HuH-7.5 (cell line): ENCODE results near the gene PAPSS2.

Experiments used
- DNase-seq: peaks from one replicate; pipeline ENCODE4 v3.0.0; 2011; ENCODE audit warnings: low spot score

Gene PAPSS2

GRCh38 chr10:87750817-87751216 is 91.1 kb downstream of the PAPSS2 start:
- no peak for DNase-seq

DNA sequence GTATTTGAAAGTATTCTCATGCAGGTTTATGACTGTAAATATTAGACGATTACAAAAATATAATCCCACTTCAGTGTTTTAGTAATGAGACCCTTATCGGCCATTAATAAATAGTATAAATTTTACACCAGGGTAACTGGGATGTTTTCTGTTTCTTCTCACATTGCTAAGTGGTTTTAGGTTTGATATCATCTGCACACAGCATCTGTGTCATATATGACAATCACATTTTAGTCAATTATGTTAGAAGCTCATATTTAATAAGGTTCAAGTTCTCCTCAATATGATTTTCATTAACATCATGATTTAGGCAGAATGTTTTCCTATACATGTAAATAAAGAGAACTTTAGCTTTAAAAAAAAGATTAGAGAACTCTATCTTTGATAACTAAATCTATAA is 91.6 kb downstream of the PAPSS2 start:
- DNase-seq, result no peak

DNA sequence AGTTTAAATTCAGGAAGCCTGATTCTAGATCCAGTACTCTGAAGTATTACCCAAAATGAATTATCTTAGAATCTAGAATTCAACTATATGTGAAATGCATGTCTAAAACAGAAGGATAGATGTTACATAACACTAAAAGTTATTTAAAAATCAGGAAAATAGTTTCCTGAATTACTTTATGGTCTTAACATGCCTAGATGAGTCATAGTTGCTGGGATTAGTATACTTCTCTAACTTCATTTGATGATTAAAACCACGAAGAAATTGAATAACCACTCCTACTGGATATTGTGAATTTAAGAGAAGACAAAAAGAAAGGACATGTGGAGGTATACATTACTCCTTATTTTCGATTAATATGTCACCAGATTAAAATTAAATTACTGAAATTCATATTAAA is 92.9 kb downstream of the PAPSS2 start:
- DNase-seq, result no peak

DNA sequence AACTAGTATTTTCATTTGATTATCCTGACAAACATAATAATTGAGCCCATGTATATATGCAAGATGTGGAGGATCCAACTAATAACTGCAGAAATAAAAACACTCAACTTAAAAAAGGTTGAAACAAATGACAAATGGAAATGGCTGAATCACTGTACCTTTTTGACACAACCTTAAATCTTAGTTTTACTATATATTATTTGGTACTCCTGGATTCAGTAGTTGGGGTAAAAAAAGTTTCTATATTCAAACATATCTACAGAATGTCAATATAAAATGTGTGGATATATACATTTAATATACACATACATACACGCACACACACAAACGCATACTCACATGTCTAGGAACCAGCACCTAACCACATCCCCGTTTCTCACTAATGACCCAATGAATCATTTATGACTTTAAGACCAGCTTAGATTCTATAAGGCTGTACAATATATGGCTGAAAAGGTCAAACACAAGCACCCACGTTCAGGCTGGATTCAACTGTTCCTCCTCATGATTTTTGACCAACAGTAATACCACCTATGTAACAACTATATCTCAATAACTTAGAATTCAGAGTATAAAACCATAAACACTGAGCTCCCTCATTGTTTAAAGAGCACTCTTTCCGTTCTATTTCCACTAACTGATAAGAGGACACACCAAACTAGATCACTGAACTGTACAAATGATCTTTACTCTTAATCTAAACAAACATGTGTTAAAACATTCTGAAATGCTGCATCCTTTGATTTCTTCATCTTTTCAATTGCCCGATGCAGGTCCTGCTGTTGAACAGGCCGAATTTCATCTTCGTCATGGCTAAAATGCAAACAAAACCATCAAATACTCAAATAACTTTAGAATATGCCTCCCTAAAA is 94.6 kb downstream of the PAPSS2 start:
- DNase-seq, result no peak

DNA sequence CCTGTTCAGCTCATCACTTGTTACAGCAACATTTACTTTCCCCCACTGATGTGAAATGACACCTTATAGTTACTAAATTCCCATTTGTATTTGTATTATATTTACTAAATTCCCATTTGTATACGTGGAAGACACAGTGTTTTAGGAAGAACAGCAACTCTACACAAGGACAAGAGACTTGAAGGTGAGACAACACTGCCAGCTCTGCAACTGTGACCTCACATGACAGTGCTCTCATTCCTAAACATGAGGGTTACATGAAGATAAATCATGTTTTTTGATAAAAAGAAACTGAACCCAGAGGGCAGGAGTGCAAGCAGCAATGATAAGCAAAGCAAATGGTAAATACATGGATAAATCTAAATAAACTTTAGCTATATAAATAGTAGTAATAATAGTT is 98.0 kb downstream of the PAPSS2 start:
- DNase-seq, result no peak

DNA sequence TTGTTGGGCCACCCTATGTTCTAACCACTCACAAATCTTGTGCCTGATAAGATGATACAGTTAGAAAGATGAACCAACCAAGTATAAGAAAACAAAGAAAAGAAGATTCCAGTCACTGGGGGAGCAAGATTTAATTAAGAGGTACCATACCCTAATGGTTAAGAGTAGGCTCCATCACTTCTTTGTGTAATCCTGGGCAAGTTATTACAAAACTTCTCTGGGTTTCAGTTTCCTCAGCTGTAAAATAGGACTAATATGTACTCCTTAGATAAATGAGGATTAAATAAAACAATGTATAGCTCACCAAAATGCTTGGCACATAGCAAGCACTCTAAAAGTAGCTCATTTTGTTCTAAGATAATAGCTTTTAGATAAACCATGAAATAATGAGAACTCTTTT is 99.9 kb downstream of the PAPSS2 start:
- no peak for DNase-seq

- DNase-seq, result no peak
These were observed 100.7 kb downstream of the PAPSS2 start for GRCh38 chr10:87760195-87760905.

- no peak for DNase-seq
These were observed 101.5 kb downstream of the PAPSS2 start for GRCh38 chr10:87761153-87761552.

- DNase-seq, result no peak
These were observed 102.2 kb downstream of the PAPSS2 start for GRCh38 chr10:87761892-87762291.

DNA sequence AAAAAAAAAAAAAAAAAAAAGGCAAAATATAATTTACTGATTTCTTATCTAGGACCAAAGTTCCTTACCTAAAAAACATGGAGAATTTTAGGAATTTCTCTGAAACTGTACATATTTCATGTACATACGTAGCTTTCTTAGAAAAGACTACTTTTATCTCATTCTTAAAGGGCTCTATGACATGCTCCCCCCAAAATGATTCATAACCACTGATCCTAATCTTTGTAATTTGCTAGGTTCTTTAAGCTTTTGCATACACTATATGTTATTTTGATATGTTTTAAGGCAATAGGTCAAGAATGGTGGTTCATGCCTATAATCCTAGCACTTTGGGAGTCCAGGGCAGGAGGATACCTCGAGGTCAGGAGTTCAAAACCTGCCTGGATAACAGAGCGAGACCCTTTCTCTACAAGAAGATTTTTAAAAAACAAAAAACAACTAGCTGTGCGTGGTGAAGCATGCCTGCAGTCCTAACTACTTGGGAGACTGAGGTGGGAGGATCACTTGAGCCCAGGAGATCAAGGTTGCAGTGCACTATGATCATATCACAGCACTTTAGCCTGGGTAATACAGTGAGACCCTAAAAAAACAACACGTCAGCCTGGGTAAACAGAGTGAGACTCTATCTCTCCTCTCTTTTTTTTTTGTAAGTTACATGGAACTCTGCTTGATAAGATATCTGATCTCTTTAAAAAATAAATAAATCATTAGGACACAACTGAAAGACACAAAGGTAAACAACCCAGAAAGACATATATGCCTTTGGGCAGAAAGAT is 103.6 kb downstream of the PAPSS2 start:
- no peak for DNase-seq

DNA sequence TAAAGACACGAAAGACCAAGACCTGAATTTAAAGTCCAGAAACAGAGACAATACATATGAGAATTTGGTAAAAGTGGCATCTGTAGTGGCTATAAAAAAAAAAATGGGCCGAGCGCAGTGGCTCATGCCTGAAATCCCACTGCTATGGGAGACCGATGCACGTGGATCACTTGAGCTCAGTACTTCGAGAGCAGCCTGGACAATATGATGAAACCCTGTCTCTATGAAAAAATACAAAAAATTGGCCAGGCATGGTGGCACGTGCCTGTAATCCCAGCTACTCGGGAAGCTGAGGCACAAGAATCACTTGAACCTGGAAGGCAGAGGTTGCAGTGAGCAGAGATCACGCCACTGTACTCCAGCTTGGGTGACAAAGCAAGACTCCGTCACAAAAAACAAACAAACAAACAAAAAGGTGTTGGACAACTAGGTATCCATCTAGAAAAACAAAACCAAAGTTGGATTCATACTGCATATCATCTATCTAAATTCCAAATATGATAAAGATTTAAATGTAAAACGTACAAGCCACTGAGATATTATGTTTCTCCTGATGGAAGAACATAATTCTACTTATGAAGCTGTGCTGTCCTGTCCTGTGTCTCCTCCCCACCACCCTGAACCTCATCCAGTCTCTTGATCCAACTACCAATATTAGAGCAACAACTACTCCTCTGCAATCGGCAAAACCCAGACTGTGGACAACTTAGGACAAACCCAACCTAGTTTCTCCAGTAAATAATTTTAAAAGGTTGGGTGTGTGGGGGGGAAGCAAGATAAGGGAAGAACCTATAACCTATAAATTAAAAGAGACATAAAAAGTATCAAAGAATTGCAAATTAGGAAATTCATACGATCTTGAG is 104.6 kb downstream of the PAPSS2 start:
- no peak for DNase-seq

DNA sequence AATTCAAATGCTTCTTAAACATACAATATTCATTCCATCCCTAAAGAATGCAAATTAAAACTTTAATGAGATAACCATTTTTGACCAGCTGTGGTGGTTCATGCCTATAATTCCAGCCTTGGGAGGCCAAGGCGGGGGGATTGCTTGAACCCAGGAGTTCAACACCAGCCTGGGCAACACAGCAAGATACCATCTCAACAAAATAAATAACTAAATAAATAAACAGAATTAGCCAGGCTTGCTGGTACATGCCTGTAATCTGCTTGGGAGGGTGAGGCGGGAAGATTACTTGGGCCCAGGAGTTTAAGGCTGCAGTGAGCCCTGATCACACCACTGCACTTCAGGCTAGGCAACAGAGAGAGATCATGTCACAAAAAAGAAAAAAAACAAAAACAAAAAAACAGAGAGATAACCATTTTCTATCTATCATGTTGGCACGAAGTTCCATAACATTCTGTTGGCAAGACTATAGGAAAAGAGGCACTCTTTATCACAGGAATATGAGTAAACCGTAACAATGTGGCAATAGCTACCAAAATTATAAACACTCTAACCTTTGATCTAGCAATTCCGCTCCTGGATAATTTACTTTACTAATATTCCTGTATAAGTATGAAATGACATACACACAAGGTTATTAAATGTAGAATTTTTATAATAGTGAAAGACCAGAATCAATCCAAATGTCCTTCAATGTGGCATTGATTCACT is 106.1 kb downstream of the PAPSS2 start:
- DNase-seq, result no peak

DNA sequence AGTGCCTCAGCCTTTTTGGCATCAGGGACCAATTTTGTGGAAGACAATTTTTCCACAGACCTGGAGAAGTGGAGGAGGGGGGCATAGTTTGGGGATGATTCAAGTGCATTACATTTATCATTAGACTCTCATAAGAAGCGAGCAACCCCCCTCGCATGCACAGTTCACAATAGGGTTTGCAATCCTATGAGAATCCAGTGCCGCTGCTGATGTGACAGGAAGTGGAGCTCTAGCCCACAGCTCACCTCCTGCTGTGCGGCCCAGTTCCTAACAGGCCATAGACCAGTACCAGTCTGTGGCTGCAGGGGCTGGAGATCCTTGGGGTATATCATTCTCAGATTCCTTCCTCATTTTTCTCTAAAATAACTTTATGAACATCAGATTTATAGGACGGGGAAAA is 107.6 kb downstream of the PAPSS2 start:
- DNase-seq, result no peak

DNA sequence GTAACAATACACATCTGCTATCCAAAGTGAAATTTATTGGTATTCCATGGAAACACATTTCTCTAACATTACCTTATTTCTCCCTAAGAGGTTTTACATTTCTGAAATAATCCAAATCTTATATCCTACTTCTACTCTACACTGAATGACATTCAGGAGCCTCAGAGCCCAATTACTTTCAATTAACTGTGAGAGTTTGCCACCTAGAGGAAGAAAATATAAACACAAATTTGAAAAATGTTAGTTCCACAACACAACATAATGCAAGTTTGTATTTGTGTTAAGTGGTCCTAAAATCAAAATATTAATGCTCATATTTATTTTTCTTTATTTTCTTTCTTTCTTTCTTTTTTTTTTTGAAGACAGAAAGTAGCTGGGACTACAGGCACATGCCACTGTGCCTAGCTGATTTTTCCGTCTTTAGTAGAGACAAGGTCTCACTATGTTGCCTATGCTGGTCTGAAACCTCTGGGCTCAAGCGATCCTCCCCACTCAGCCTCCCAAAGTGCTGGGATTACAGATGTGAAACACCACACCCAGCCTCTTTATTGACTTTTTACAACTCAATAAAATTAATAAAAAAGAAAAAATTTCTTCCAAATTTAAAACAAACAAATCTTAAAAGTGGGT is 112.3 kb downstream of the PAPSS2 start:
- no peak for DNase-seq

DNA sequence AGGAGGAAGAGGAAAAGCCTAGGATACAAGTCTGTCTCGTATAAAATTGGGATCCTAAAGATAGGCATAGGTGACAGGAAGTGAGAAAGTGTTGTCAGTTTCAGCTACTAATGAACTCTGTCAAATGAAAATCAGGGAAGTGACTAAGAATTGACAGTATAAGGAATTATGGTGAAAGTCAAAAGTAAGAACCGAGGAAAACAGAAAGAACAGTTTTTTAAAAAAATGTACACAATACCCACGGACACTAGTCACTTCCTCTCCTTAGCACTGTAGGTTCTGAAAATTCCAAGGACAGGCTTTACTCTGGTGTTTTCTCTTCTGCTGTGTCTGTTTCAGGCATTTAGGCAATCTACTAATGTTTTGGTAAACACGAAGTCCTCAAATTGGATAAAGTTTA is 116.1 kb downstream of the PAPSS2 start:
- DNase-seq, result no peak

DNA sequence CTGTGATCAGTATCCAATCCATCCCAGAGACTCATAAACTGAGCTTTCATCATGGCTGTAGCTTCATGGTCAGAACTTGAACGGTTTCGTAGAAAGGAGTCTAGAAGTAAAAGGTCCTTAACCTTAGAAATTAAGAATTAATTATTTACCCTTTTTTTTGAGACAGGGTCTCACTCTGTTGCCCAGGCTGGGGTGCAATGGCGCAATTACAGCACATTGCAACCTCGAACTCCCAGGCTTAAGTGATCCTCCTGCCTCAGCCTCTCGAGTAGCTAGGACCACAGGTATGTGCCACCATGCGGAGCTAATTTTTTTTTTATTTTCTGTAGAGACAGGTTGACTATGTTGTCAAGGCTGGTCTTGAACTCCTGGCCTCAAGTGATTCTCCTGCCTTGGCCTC is 116.7 kb downstream of the PAPSS2 start:
- DNase-seq, result no peak

DNA sequence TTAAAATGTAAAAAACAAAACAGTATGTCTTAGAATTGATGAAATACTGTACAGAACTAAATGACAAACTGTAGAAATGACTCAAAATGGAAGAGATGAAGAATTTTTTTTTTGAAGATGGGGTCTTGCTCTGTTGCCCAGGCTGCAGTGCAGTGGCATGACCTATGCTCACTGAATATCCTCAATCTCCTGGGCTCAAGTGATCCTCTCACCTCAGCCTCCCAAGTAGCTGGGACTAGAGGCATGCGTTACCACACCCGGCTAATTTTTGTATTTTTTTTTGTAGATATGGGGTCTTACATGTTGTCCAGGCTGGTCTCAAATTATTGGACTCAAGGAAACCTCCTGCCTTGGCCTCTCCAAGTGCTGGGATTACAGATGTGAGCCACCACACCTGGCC is 121.9 kb downstream of the PAPSS2 start:
- DNase-seq, result no peak

GRCh38 chr10:87782721-87783120 is 123.0 kb downstream of the PAPSS2 start:
- no peak for DNase-seq

DNA sequence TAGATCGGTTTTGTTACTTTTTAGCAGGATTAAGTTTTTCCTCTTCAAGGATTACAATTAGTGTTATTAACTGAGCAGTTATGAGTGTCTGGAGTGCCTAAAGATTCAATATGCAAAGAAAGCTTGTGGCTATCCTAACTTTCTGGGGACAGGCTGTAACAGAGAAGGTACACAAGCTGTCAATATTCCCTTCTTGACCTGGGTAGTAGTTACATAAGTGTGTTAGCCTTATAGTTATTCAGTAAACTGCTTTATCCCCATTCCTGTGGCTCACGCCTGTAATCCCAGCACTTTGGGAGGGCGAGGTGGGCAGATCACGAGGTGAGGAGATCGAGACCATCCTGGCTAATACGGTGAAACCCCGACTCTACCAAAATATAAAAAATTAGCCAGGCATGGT is 126.7 kb downstream of the PAPSS2 start:
- no peak for DNase-seq

GRCh38 chr10:87790185-87790584 is 130.5 kb downstream of the PAPSS2 start:
- DNase-seq, result no peak

DNA sequence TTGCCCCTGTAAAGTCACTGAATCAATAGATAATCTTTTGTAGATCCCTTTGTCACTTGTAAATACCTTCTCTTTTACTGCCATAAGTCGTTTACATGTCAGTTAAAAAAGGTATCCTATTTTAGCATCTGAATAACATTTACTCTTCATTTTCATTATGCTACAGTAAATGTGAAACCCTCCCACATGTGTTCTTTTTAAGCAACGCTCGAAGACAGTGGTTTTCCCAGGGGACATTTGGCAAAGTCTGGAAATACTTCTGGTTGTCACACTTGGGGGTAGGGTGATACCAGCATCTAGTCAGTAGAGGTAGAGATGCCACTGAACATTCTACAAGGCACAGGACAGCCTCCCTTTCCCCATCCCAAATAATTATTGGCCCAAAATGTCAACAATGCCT is 134.6 kb downstream of the PAPSS2 start:
- DNase-seq, result no peak
